GM12873 (cell line): ENCODE data around the gene ENO4.

Experiments used
- CTCF ChIP-seq: IDR thresholded peaks from 2 replicates; pipeline ENCODE4 v1.5.1; 2012; ENCODE audit warnings: low read depth, mild to moderate bottlenecking, moderate library complexity, low read length, control low read depth; ENCODE audit not compliant: insufficient read depth; ENCODE audit errors: missing control alignments

The ENO4 gene

GRCh38 chr10:116931806-116932205 lies 82.5 kb downstream of the ENO4 start:
- TF ChIP-seq CTCF = no peak
